ENCODE measurements around the gene SYNE1.

DNA sequence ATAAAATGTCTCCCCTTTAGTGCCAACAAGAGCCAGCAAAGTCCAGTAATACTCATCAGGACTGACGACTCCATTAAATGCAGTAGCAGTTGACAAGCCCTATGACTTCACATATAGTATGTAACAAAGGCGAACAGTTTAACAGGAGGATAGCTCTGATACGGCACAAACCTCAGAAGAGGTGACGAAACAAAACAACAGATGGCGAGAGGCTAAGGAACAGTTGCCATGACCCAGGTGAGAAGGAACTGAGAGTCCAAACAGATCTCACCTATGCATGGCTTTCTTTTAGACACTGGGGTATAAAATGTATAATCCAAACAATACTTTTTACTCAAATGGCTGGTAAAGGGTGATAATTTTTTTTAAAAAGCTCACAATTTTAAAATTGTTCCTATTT, 37.1 kb downstream of the SYNE1 start:
- TF ChIP-seq, protein P1, sequence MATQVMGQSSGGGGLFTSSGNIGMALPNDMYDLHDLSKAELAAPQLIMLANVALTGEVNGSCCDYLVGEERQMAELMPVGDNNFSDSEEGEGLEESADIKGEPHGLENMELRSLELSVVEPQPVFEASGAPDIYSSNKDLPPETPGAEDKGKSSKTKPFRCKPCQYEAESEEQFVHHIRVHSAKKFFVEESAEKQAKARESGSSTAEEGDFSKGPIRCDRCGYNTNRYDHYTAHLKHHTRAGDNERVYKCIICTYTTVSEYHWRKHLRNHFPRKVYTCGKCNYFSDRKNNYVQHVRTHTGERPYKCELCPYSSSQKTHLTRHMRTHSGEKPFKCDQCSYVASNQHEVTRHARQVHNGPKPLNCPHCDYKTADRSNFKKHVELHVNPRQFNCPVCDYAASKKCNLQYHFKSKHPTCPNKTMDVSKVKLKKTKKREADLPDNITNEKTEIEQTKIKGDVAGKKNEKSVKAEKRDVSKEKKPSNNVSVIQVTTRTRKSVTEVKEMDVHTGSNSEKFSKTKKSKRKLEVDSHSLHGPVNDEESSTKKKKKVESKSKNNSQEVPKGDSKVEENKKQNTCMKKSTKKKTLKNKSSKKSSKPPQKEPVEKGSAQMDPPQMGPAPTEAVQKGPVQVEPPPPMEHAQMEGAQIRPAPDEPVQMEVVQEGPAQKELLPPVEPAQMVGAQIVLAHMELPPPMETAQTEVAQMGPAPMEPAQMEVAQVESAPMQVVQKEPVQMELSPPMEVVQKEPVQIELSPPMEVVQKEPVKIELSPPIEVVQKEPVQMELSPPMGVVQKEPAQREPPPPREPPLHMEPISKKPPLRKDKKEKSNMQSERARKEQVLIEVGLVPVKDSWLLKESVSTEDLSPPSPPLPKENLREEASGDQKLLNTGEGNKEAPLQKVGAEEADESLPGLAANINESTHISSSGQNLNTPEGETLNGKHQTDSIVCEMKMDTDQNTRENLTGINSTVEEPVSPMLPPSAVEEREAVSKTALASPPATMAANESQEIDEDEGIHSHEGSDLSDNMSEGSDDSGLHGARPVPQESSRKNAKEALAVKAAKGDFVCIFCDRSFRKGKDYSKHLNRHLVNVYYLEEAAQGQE (IDR thresholded peaks at IDR 0.05; ENCODE audit: borderline replicate concordance), result no peak
- TF ChIP-seq CTCF (IDR thresholded peaks at IDR 0.05; ENCODE audit: poor library complexity, severe bottlenecking) (no peak), EP300 (conservative IDR thresholded peaks at IDR 0.05; ENCODE audit: poor library complexity, severe bottlenecking) (no peak), RAD21 (conservative IDR thresholded peaks at IDR 0.05) (no peak), EZH2 (IDR thresholded peaks at IDR 0.05; ENCODE audit: borderline replicate concordance, insufficient read depth, low read length, poor library complexity, severe bottlenecking) (no peak), POLR2AphosphoS5 (IDR thresholded peaks at IDR 0.05) (no peak)
